HEK293 (cell line): ENCODE data around the gene RNF224.
A peak's percentile ranks its signal among the peaks of the same experiment; 100 is the strongest.

Experiments used
- CTCF ChIA-PET: fragments of 350-600 bp; formaldehyde crosslinking; extraction: SDS; loops from one replicate; lab custom pipeline; 2021; ENCODE audit warnings: antibody characterized with exemption; lab: Yijun Ruan, JAX
- POLR2A ChIA-PET: fragments of 300-600 bp; formaldehyde crosslinking; extraction: SDS; loops from one replicate; lab custom pipeline; 2020; ENCODE audit warnings: antibody characterized with exemption, inconsistent platforms; lab: Yijun Ruan, JAX
- H3K27ac ChIP-seq: fragments of 200-500 bp; sonication (Bioruptor generic); 2 replicates; pipeline ENCODE4 v1.5.1; 2014; ENCODE audit warnings: low read depth, low read length, control low read depth, inconsistent platforms; ENCODE audit errors: extremely low read depth
- H3K36me3 ChIP-seq, 2 experiments: fragments of 200-500 bp in 1 of 2; sonication (Bioruptor generic) in 1 of 2; 1 replicate in 1 of 2; 2 replicates in 1 of 2; pipeline ENCODE4 v1.5.1; 2014 to 2017; ENCODE audit warnings: inconsistent platforms in 2 of 2, low read length in 2 of 2; ENCODE audit not compliant: control insufficient read depth in 2 of 2, insufficient read depth in 1 of 2
- H3K4me1 ChIP-seq: fragments of 200-500 bp; sonication (Bioruptor generic); 2 replicates; pipeline ENCODE4 v1.5.1; 2014; ENCODE audit warnings: mild to moderate bottlenecking, low read length, inconsistent platforms; ENCODE audit not compliant: control insufficient read depth, insufficient read depth
- H3K4me3 ChIP-seq: 2 replicates; pipeline ENCODE4 v1.5.1; 2011; ENCODE audit warnings: low read depth, mild to moderate bottlenecking, control low read depth, low read length, moderate library complexity
- H3K9me3 ChIP-seq: fragments of 200-500 bp; sonication (Bioruptor generic); 2 replicates; pipeline ENCODE4 v1.5.1; 2014; ENCODE audit warnings: low read depth, low read length, inconsistent platforms; ENCODE audit not compliant: control insufficient read depth, insufficient read depth
- HOXA7 ChIP-seq: sonication (generic); formaldehyde crosslinking; IDR thresholded peaks from 2 replicates; pipeline ENCODE4 v1.8.1; 2022; ENCODE audit warnings: missing genetic modification reagents, borderline replicate concordance
- KLF9 ChIP-seq: fragments of 450-650 bp; formaldehyde crosslinking; IDR thresholded peaks from 2 replicates; pipeline ENCODE4 v1.5.1; 2016; ENCODE audit warnings: missing biosample characterization, missing genetic modification characterization, low read depth
- ZBTB17 ChIP-seq: fragments of 450-650 bp; formaldehyde crosslinking; IDR thresholded peaks from 2 replicates; pipeline ENCODE4 v1.5.1; 2016; ENCODE audit warnings: missing biosample characterization, missing genetic modification characterization
- ZBTB20 ChIP-seq: fragments of 450-650 bp; formaldehyde crosslinking; IDR thresholded peaks from 2 replicates; pipeline ENCODE4 v1.5.1; 2016; ENCODE audit warnings: missing biosample characterization, missing genetic modification characterization
- ZBTB48 ChIP-seq: fragments of 450-650 bp; formaldehyde crosslinking; IDR thresholded peaks from 2 replicates; pipeline ENCODE4 v1.5.1; 2016; ENCODE audit warnings: missing biosample characterization, missing genetic modification characterization
- ZNF10 ChIP-seq: fragments of 450-650 bp; formaldehyde crosslinking; IDR thresholded peaks from 2 replicates; pipeline ENCODE4 v1.5.1; 2017; ENCODE audit warnings: missing biosample characterization, missing genetic modification characterization
- ZNF221 ChIP-seq: fragments of 450-650 bp; formaldehyde crosslinking; IDR thresholded peaks from 2 replicates; pipeline ENCODE4 v1.5.1; 2017; ENCODE audit warnings: missing biosample characterization, missing genetic modification characterization, borderline replicate concordance
- ZNF335 ChIP-seq: fragments of 450-650 bp; formaldehyde crosslinking; conservative IDR thresholded peaks from 2 replicates; pipeline ENCODE4 v1.5.1; 2016; ENCODE audit warnings: missing biosample characterization, missing genetic modification characterization
- ZNF394 ChIP-seq: fragments of 450-650 bp; formaldehyde crosslinking; IDR thresholded peaks from 2 replicates; pipeline ENCODE4 v1.5.1; 2016; ENCODE audit warnings: missing biosample characterization, missing genetic modification characterization, mild to moderate bottlenecking, moderate library complexity, borderline replicate concordance
- ZNF654 ChIP-seq: fragments of 450-650 bp; formaldehyde crosslinking; IDR thresholded peaks from 2 replicates; pipeline ENCODE4 v1.5.1; 2016; ENCODE audit warnings: low read depth, missing biosample characterization, missing genetic modification characterization
- ZNF785 ChIP-seq: fragments of 450-650 bp; formaldehyde crosslinking; IDR thresholded peaks from 2 replicates; pipeline ENCODE4 v1.5.1; 2016; ENCODE audit warnings: missing biosample characterization, missing genetic modification characterization
- TF ChIP-seq, protein P1 (sequence below): fragments of 450-650 bp; formaldehyde crosslinking; IDR thresholded peaks from 2 replicates; pipeline ENCODE4 v1.5.1; 2016; ENCODE audit warnings: missing biosample characterization, missing genetic modification characterization
- TF ChIP-seq, protein P2 (sequence below): fragments of 450-650 bp; formaldehyde crosslinking; optimal IDR thresholded peaks from 2 replicates; pipeline ENCODE3; 2016; ENCODE audit warnings: missing biosample characterization, mild to moderate bottlenecking, missing genetic modification characterization
- TF ChIP-seq, protein P3 (sequence below): fragments of 450-650 bp; formaldehyde crosslinking; IDR thresholded peaks from 2 replicates; pipeline ENCODE4 v1.5.1; 2016; ENCODE audit warnings: missing biosample characterization, missing genetic modification characterization
- TF ChIP-seq, protein P4 (sequence below): fragments of 450-650 bp; formaldehyde crosslinking; IDR thresholded peaks from 2 replicates; pipeline ENCODE4 v1.5.1; 2017; ENCODE audit warnings: missing biosample characterization, mild to moderate bottlenecking, missing genetic modification characterization, moderate library complexity

The RNF224 gene

DNA sequence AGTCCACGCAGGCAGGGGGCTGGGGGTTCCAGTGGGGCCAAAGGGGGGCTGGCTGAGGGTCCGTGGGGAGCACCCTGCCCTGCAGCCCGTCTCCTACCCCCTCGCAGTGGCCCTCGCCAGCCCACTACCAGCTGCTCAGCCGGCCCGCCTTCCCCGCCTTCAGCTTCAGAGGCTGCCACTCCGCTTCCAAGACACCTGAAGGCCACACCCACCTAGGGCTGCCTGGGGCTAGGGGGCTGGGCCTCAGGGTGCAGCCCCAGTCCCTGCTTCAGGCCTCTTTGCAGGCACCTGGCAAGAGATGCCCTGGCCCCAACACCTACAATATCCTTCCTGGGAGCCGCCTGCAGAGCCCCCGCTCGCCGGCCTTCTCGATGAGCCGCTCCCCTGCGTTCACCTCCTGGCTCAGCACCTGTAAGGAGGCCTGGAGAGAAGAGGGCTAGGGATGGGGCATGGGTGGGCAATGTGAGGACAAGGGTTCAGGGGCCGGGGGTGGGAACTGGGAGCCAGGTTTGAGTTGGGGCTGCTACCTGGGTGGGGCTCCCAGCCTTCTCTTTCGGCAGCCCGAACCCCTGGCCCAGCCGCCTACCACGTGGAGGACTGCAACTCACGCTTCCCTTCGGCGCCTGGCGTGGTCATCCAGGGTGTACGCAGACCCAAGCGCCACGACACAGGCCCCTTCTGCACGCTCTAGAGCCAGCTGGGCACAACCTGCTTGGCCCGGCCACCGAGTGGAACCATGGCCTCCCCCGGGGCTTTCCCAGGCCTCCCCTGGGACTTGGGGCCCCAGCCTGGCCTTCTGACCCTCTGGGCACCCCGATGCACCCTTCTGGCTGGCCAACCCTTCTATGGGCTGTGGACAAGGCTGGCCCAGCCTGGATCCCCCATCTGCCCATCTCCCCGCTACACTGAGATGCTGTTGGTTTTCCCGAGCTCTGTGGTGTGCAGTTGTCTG lies 25.5 kb downstream of the RNF224 start:
- H3K4me3 ChIP-seq: no peak overlapping the region
- H3K4me1 ChIP-seq: peaks cover 5% of the 10 kb centered on the region; the same call in 1 of the 2 replicates
- POLR2A ChIA-PET: interaction anchor here (0.6 to 9.1 kb wide), 6 partner anchors 9 to 169 kb away, joined by 3 to 336 read pairs (median 4); partner anchors contain the start of genes MAN1B1, RNF224 and TUBB4B
- no peaks in the 10 kb centered on the region for H3K9me3 ChIP-seq
- CTCF ChIA-PET: interaction anchor here (0.6 to 5.2 kb wide), 6 partner anchors 8 to 250 kb away, joined by 4 to 45 read pairs (median 8); partner anchors contain the start of gene NPDC1
- no peak overlapping the region for H3K27ac ChIP-seq
- TF ChIP-seq ZBTB48 (tag by site-specific recombination) (peak; percentile 17; the same call in 1 of the 2 replicates), ZNF654 (tag by site-specific recombination) (no peak), KLF9 (tag by site-specific recombination) (peak; percentile 49), ZNF785 (tag by site-specific recombination) (no peak), ZNF221 (tag by site-specific recombination) (no peak), HOXA7 (CRISPR knock-in tag) (no peak)
- TF ChIP-seq, protein P1, sequence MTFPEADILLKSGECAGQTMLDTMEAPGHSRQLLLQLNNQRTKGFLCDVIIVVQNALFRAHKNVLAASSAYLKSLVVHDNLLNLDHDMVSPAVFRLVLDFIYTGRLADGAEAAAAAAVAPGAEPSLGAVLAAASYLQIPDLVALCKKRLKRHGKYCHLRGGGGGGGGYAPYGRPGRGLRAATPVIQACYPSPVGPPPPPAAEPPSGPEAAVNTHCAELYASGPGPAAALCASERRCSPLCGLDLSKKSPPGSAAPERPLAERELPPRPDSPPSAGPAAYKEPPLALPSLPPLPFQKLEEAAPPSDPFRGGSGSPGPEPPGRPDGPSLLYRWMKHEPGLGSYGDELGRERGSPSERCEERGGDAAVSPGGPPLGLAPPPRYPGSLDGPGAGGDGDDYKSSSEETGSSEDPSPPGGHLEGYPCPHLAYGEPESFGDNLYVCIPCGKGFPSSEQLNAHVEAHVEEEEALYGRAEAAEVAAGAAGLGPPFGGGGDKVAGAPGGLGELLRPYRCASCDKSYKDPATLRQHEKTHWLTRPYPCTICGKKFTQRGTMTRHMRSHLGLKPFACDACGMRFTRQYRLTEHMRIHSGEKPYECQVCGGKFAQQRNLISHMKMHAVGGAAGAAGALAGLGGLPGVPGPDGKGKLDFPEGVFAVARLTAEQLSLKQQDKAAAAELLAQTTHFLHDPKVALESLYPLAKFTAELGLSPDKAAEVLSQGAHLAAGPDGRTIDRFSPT (tag by site-specific recombination): no peak
- TF ChIP-seq, protein P2, sequence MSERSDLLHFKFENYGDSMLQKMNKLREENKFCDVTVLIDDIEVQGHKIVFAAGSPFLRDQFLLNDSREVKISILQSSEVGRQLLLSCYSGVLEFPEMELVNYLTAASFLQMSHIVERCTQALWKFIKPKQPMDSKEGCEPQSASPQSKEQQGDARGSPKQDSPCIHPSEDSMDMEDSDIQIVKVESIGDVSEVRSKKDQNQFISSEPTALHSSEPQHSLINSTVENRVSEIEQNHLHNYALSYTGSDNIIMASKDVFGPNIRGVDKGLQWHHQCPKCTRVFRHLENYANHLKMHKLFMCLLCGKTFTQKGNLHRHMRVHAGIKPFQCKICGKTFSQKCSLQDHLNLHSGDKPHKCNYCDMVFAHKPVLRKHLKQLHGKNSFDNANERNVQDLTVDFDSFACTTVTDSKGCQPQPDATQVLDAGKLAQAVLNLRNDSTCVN (tag by site-specific recombination): no peak
- TF ChIP-seq, protein P3, sequence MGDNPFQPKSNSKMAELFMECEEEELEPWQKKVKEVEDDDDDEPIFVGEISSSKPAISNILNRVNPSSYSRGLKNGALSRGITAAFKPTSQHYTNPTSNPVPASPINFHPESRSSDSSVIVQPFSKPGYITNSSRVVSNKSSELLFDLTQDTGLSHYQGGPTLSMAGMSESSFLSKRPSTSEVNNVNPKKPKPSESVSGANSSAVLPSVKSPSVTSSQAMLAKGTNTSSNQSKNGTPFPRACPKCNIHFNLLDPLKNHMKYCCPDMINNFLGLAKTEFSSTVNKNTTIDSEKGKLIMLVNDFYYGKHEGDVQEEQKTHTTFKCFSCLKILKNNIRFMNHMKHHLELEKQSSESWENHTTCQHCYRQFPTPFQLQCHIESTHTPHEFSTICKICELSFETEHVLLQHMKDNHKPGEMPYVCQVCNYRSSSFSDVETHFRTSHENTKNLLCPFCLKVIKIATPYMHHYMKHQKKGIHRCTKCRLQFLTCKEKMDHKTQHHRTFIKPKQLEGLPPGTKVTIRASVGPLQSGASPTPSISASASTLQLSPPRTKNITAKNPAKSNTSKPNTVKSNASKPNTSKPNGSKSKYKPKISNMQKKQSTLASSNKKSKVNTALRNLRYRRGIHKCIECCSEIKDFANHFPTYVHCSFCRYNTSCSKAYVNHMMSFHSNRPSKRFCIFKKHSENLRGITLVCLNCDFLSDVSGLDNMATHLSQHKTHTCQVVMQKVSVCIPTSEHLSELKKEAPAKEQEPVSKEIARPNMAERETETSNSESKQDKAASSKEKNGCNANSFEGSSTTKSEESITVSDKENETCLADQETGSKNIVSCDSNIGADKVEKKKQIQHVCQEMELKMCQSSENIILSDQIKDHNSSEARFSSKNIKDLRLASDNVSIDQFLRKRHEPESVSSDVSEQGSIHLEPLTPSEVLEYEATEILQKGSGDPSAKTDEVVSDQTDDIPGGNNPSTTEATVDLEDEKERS (tag by site-specific recombination): no peak
- H3K36me3 ChIP-seq: peaks cover 3 to 13% of the 10 kb centered on the region in 2 experiments

DNA sequence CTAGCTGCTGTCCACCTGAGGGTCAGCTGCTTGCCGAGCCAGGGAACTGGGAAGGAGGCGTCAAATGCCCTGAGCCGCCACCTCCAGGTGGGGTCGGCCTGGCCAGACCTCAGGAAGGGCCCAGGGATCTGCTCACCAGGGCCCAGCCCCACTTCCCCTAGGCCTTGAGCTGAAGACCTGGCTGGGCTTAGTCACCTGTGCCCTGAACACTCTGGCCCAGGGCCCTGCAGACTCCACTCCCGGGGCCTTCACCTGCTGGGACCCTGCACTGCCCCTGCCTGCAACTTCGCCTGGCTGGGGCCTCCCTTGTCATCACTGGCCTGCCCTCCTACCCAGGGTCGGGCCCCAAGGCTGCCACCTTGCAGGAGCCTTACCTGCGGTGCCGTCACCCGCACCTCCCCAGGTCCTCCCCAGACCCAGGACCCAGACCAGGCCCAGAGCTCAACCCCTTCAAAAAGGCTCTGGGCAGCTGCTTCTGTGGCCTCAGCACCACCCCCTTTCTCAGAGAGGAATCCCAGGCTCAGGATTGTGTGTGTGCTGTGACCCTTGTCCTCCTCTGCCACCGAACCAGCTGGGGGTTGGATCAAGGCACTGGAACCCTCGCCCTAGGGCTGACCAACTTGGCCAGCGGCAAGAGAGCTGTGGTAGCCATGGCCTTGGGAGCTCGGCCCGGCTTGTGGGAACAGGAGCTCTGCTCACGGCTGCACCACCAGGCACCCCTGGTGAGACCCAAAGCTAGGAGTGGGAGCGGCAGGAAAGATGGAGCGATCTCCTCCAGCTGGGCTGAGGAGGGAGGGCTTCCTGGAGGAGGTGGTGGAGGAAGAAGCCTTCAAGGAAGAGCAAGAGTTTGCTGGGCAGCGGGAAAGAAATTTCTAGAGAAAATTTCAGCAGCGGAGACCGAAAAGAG lies 26.7 kb downstream of the RNF224 start:
- Histone ChIP-seq H3K4me3 (peak overlapping the region; percentile 89), H3K27ac (no peak overlapping the region), H3K4me1 (peaks cover 5% of the 10 kb centered on the region; the same call in 1 of the 2 replicates), H3K9me3 (no peaks in the 10 kb centered on the region), H3K36me3 (peaks cover 6 to 16% of the 10 kb centered on the region in 2 experiments)
- ChIA-PET POLR2A (interaction anchor here (1.0 to 9.1 kb wide), 8 partner anchors 8 to 169 kb away, joined by 3 to 336 read pairs (median 6); partner anchors contain the start of genes EXD3, MAN1B1, NOXA1 and NRARP), CTCF (interaction anchor here (0.6 to 5.2 kb wide), 8 partner anchors 9 to 467 kb away, joined by 3 to 45 read pairs (median 4); no protein-coding TSS in a partner anchor)
- no peak for TF ChIP-seq ZNF394 (tag by site-specific recombination)
- peak; percentile 22; the same call in 1 of the 2 replicates for TF ChIP-seq ZBTB20 (tag by site-specific recombination)
- TF ChIP-seq ZBTB17: peak; percentile 42; the same call in 1 of the 2 replicates
- TF ChIP-seq, protein P4, sequence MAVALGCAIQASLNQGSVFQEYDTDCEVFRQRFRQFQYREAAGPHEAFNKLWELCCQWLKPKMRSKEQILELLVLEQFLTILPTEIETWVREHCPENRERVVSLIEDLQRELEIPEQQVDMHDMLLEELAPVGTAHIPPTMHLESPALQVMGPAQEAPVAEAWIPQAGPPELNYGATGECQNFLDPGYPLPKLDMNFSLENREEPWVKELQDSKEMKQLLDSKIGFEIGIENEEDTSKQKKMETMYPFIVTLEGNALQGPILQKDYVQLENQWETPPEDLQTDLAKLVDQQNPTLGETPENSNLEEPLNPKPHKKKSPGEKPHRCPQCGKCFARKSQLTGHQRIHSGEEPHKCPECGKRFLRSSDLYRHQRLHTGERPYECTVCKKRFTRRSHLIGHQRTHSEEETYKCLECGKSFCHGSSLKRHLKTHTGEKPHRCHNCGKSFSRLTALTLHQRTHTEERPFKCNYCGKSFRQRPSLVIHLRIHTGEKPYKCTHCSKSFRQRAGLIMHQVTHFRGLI (tag by site-specific recombination): 0 out of 2 replicates have a peak, but pooled peaks have one; percentile 20
- peak; percentile 74 for TF ChIP-seq ZNF10 (tag by site-specific recombination)
- TF ChIP-seq ZNF335 (tag by site-specific recombination): peak; percentile 52; the same call in 1 of the 2 replicates
